ENCODE results near the gene UBE3B. TPM values are rescaled to one million over a fixed set of nuclear protein-coding genes. Genes with fewer than 3 reads are reported as not detected.

UBE3B gene
- total RNA-seq, 1 experiment from 2014 or later: 29.3 TPM

DNA sequence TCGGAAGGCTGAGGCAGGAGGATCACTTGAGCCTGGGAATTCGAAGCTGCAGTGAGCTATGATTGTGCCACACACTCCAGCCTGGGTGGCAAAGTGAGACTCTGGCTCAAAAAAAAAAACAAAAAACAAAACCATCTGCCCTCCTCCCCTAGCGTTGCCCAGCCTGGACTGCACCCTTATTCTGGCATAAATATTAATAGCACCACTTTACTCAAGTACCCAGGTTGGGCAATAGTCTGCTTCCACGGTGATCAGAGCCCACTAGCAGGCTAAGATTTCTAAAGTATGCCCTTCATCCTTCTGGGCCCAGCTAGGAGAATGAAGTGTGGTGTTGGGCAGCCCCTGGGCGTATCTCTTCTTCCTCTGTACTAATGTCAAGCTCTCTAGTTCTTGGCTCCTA lies 33.6 kb upstream of the UBE3B start:
- H3K4me3 Mint-ChIP-seq: no peak overlapping the region
- H3K27ac Mint-ChIP-seq: no peak overlapping the region; the same call in 1 of the 2 replicates
- no peak for DNase-seq (ENCODE audit: low spot score)
- peaks cover 2% of the 10 kb centered on the region; the same call in 1 of the 2 replicates for H3K36me3 Mint-ChIP-seq
- H3K27me3 Mint-ChIP-seq (ENCODE audit: low read depth): no peaks in the 10 kb centered on the region; the same call in 1 of the 2 replicates
- 0 out of 2 replicates have a peak, but pooled peaks cover 2% of the 10 kb centered on the region for H3K4me1 Mint-ChIP-seq
- no peak for ATAC-seq
- TF ChIP-seq MXD4 (CRISPR knock-in tag; IDR thresholded peaks at IDR 0.05; ENCODE audit: borderline replicate concordance) (no peak), ZBTB21 (CRISPR knock-in tag; IDR thresholded peaks at IDR 0.05; ENCODE audit: borderline replicate concordance) (no peak), E2F5 (CRISPR knock-in tag; IDR thresholded peaks at IDR 0.05) (no peak), TEAD1 (CRISPR knock-in tag; IDR thresholded peaks at IDR 0.05) (no peak), STAT6 (CRISPR knock-in tag; conservative IDR thresholded peaks at IDR 0.05; ENCODE audit: low read depth) (no peak), ESRRA (CRISPR knock-in tag; IDR thresholded peaks at IDR 0.05; ENCODE audit: borderline replicate concordance) (no peak), ZNF317 (CRISPR knock-in tag; IDR thresholded peaks at IDR 0.05; ENCODE audit: borderline replicate concordance, low read depth) (no peak), ZNF232 (CRISPR knock-in tag; IDR thresholded peaks at IDR 0.05) (no peak), ATF1 (CRISPR knock-in tag; IDR thresholded peaks at IDR 0.05) (no peak), IRF1 (CRISPR knock-in tag; IDR thresholded peaks at IDR 0.05) (no peak), ZBTB43 (CRISPR knock-in tag; IDR thresholded peaks at IDR 0.05) (no peak), E2F4 (CRISPR knock-in tag; IDR thresholded peaks at IDR 0.05; ENCODE audit: borderline replicate concordance, low read depth) (no peak), HMGA2 (CRISPR knock-in tag; IDR thresholded peaks at IDR 0.05) (no peak), GABPB1 (CRISPR knock-in tag; IDR thresholded peaks at IDR 0.05) (no peak), ELF4 (CRISPR knock-in tag; IDR thresholded peaks at IDR 0.05; ENCODE audit: low read depth) (no peak), ZNF423 (CRISPR knock-in tag; IDR thresholded peaks at IDR 0.05) (no peak), MAX (CRISPR knock-in tag; IDR thresholded peaks at IDR 0.05) (no peak)
- CTCF ChIA-PET: interaction anchor here (2.5 to 3.1 kb wide), 2 partner anchors 10 to 16 kb away, joined by 9 to 20 read pairs; no protein-coding TSS in a partner anchor
- H3K9me3 Mint-ChIP-seq: no peaks in the 10 kb centered on the region
- POLR2A ChIA-PET: no interaction called here

- H3K36me3 Mint-ChIP-seq: peaks cover 6% of the 10 kb centered on the region
- no peak overlapping the region; the same call in 1 of the 2 replicates for H3K27ac Mint-ChIP-seq
- no peak for DNase-seq (ENCODE audit: low spot score)
- ATAC-seq: no peak
- no peak overlapping the region for H3K4me3 Mint-ChIP-seq
- H3K4me1 Mint-ChIP-seq: 0 out of 2 replicates have a peak, but pooled peaks cover 2% of the 10 kb centered on the region
- CTCF ChIA-PET: interaction anchor here (2.5 to 3.1 kb wide), 2 partner anchors 11 to 16 kb away, joined by 9 to 20 read pairs; no protein-coding TSS in a partner anchor
- no peaks in the 10 kb centered on the region for H3K9me3 Mint-ChIP-seq
- POLR2A ChIA-PET: no interaction called here
- H3K27me3 Mint-ChIP-seq (ENCODE audit: low read depth): no peaks in the 10 kb centered on the region
- TF ChIP-seq HMGXB4 (CRISPR knock-in tag; IDR thresholded peaks at IDR 0.05): no peak
- no peak for TF ChIP-seq NR2C2 (CRISPR knock-in tag; IDR thresholded peaks at IDR 0.05)
- TF ChIP-seq, protein P1, sequence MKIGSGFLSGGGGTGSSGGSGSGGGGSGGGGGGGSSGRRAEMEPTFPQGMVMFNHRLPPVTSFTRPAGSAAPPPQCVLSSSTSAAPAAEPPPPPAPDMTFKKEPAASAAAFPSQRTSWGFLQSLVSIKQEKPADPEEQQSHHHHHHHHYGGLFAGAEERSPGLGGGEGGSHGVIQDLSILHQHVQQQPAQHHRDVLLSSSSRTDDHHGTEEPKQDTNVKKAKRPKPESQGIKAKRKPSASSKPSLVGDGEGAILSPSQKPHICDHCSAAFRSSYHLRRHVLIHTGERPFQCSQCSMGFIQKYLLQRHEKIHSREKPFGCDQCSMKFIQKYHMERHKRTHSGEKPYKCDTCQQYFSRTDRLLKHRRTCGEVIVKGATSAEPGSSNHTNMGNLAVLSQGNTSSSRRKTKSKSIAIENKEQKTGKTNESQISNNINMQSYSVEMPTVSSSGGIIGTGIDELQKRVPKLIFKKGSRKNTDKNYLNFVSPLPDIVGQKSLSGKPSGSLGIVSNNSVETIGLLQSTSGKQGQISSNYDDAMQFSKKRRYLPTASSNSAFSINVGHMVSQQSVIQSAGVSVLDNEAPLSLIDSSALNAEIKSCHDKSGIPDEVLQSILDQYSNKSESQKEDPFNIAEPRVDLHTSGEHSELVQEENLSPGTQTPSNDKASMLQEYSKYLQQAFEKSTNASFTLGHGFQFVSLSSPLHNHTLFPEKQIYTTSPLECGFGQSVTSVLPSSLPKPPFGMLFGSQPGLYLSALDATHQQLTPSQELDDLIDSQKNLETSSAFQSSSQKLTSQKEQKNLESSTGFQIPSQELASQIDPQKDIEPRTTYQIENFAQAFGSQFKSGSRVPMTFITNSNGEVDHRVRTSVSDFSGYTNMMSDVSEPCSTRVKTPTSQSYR (CRISPR knock-in tag; IDR thresholded peaks at IDR 0.05): no peak
- no peak for TF ChIP-seq IRF1 (CRISPR knock-in tag; IDR thresholded peaks at IDR 0.05)
Measured at GRCh38 chr12:109444259-109444658, 33.2 kb upstream of the UBE3B start.
